HUES64 (cell line): ENCODE measurements around the gene HOXC9.

Source experiments
- H3K27ac ChIP-seq: 2 replicates; pipeline ENCODE4 v1.7.0; 2013; ENCODE audit warnings: low read depth, low read length, inconsistent platforms
- H3K27me3 ChIP-seq: 2 replicates; pipeline ENCODE4 v1.6.1; 2013; ENCODE audit warnings: mild to moderate bottlenecking, low read length; ENCODE audit not compliant: insufficient read depth
- H3K36me3 ChIP-seq: 2 replicates; pipeline ENCODE4 v1.6.1; 2013; ENCODE audit warnings: mild to moderate bottlenecking, low read length; ENCODE audit not compliant: insufficient read depth
- H3K4me1 ChIP-seq: 2 replicates; pipeline ENCODE4 v1.6.1; 2013; ENCODE audit warnings: mild to moderate bottlenecking, low read length, moderate library complexity; ENCODE audit not compliant: insufficient read depth
- H3K4me3 ChIP-seq: 2 replicates; pipeline ENCODE4 v1.5.1; 2013; ENCODE audit warnings: mild to moderate bottlenecking, low read length, moderate library complexity
- H3K9ac ChIP-seq: 2 replicates; pipeline ENCODE4 v1.6.1; 2013; ENCODE audit warnings: mild to moderate bottlenecking, low read depth, low read length
- H3K9me3 ChIP-seq: 2 replicates; pipeline ENCODE4 v1.6.1; 2013; ENCODE audit warnings: low read depth, low read length; ENCODE audit not compliant: insufficient read depth
- WGBS: fragments of 150-250, 120-280 bp; methylation state at CpG from one replicate; pipeline ENCODE4 v1.1.7; 2013; ENCODE audit warnings: missing lambda C conversion rate; 5-methylcytosine and 5-hydroxymethylcytosine counted together

The HOXC9 gene

DNA sequence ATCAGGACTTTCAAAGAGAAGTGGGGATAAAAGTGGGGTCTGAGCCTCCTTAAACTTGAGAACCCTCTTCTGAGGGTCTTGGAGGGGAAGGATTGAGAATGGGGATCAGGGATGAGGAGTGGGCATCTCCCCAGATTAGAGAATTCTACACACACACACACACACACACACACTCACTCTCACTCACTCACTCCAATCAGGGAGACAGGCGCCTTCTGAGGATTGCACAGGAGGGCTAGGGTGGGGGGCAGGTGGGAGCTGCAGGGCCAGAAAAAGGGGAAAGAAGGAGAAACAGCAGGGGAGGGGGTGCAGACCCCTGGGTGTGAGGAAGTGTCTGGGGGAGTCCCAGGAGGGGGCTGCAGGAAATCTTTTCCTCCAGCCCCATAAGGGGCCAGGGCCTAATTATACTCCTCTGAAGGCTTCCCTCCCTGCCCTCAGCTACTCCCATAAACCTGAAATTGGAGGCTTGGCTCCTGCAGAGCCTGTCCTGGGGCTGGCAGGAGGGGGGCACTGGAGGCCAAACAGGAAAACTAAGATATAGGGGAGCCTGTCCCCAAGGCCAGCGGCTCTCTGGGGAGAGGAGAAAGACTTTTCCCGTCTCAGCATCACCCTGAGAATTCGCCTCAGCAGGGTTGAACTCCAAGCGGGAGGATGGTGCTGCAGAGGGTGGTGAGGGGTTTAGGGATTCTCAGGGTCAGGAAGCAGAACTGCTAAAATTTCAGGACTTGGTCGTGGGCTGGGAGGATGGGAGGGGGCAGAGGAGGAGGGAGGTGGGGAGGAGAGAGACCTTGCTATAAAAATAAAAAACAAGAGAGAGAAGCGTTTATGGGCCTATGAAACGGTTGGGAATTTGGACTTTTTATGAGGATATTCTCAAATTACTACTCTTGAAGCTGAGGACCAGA lies 1.6 kb downstream of the HOXC9 start:
- peaks cover 100% of the 10 kb centered on the region for H3K27me3 ChIP-seq
- no peak overlapping the region for H3K4me3 ChIP-seq
- H3K36me3 ChIP-seq = no peaks in the 10 kb centered on the region
- WGBS = 10% methylated on average over 8 of the region's 8 CpGs
- no peak overlapping the region for H3K27ac ChIP-seq
- peaks cover 5% of the 10 kb centered on the region; the same call in 1 of the 2 replicates for H3K4me1 ChIP-seq
- H3K9ac ChIP-seq = no peak overlapping the region
- H3K9me3 ChIP-seq = no peaks in the 10 kb centered on the region

DNA sequence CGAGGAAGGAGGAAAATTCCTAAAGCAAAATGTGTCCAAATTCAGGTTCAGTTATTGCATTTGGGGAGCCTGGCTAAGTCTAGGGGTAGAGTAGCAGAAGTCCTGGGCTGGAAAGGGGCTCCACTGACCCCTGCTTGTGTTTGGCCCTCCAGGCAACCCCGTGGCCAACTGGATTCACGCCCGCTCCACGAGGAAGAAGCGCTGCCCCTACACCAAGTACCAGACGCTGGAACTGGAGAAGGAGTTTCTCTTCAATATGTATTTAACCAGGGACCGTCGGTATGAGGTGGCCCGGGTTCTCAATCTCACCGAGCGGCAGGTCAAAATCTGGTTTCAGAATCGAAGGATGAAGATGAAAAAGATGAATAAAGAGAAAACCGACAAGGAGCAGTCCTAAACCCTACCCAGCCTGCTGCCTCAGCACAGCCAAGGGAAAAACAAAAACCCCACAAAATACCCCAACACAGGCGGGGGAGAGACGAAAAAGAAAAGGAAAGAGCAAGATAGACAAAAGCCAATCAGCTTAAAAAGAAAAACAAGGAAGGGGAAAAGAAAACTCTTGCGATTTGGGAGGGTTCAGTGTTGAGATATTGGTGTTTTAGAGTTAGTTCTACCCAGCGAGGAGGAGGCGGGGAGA lies 2.4 kb downstream of the HOXC9 start:
- no peak overlapping the region for H3K27ac ChIP-seq
- no peaks in the 10 kb centered on the region for H3K9me3 ChIP-seq
- H3K27me3 ChIP-seq = peaks cover 100% of the 10 kb centered on the region
- 24% methylated on average over 18 of the region's 19 CpGs for WGBS
- H3K4me3 ChIP-seq = no peak overlapping the region
- H3K36me3 ChIP-seq = no peaks in the 10 kb centered on the region
- H3K4me1 ChIP-seq = peaks cover 5% of the 10 kb centered on the region; the same call in 1 of the 2 replicates
- H3K9ac ChIP-seq = no peak overlapping the region

DNA sequence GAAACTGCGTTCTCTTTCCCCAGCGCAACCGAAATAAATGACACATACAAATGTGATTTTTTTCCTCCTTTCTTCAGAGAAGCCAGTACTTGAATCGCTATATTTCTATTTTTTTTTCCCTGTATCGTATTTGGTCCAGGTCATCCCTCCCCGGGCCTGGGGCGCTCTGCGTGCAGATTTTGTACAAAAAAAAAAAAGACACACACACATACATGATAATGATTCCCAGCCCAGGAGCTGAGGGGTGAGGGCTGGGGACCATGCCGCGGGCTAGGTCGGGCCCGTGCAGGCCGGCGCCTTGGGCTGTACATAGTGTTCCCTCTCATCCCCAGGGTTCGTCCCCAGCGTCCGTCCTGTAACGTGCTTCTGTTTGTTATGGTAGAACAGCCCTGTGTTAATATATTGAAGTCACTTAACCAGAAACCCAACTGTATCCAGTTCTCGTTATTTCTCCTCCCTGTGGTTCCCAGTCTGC lies 3.0 kb downstream of the HOXC9 start:
- Histone ChIP-seq H3K4me3 (no peak overlapping the region), H3K27ac (no peak overlapping the region), H3K27me3 (peaks cover 100% of the 10 kb centered on the region), H3K36me3 (no peaks in the 10 kb centered on the region), H3K9me3 (no peaks in the 10 kb centered on the region), H3K4me1 (peaks cover 5% of the 10 kb centered on the region; the same call in 1 of the 2 replicates), H3K9ac (no peak overlapping the region)
- 31% methylated on average over 16 of the region's 19 CpGs for WGBS

DNA sequence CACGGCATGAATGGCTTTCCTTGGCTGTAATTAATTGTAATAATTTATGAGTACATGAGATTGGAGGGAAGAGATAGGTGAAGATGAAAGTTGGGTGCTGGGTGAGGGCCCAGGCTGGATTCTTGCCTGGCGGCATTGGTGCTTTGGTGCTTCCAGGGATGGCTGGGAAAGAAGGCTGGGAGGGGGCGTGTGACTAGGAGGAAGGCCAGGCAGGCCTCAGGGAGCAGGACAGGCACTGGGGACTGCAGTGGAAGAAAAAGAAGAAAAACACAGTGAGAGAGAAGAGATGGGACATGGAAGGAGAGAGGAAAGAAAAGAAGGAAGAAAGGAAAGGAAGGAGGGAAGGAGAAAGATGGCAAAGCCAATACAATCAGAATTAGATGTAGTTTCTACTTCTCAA lies 3.7 kb downstream of the HOXC9 start:
- H3K36me3 ChIP-seq = no peaks in the 10 kb centered on the region
- no peaks in the 10 kb centered on the region for H3K9me3 ChIP-seq
- peaks cover 100% of the 10 kb centered on the region for H3K27me3 ChIP-seq
- H3K4me1 ChIP-seq = peaks cover 5% of the 10 kb centered on the region; the same call in 1 of the 2 replicates
- no peak overlapping the region for H3K9ac ChIP-seq
- WGBS = 30% methylated on average over 3 of the region's 3 CpGs
- no peak overlapping the region for H3K27ac ChIP-seq
- H3K4me3 ChIP-seq = no peak overlapping the region

DNA sequence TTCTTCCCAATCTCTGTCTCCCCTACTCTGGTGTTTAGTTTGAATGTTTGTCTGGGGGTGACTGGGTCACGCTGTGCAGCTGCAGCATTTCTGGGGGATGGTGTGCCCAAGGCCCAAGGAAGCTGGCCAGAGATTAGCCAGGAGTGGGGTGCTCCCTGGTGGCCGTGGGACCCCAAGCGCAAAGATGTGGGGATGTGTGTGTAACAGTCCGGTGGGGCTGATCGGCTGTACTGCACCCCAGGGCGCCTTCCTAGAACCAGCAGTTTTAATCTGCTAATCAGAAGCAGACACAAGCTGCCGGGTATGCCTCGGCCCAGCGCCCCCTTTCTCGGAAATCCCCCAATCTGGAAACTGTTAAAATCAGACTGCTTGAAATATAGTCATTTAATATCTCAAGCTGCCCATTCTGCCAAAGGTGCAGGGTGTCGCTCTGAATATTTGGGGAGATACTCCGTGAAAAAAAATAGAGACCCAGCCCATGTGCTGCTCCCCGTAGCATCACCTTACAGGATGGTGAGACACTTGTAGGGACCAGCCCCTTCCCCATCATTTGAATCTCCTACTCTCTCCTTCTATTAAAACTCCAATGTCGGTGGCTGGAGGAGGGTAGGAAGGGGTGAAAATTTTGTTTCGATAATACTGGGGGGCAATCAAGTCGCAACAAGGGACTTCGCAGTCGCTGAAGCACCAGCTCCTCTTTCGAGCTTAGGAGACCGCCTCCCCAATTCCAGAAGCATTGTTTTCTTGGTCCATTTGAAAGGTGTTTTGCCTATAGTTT lies 4.3 kb downstream of the HOXC9 start:
- Histone ChIP-seq H3K36me3 (no peaks in the 10 kb centered on the region), H3K4me1 (peaks cover 6% of the 10 kb centered on the region; the same call in 1 of the 2 replicates), H3K9me3 (no peaks in the 10 kb centered on the region), H3K9ac (no peak overlapping the region), H3K4me3 (no peak overlapping the region), H3K27me3 (peaks cover 100% of the 10 kb centered on the region), H3K27ac (no peak overlapping the region)
- 45% methylated on average over 20 of the region's 20 CpGs for WGBS

DNA sequence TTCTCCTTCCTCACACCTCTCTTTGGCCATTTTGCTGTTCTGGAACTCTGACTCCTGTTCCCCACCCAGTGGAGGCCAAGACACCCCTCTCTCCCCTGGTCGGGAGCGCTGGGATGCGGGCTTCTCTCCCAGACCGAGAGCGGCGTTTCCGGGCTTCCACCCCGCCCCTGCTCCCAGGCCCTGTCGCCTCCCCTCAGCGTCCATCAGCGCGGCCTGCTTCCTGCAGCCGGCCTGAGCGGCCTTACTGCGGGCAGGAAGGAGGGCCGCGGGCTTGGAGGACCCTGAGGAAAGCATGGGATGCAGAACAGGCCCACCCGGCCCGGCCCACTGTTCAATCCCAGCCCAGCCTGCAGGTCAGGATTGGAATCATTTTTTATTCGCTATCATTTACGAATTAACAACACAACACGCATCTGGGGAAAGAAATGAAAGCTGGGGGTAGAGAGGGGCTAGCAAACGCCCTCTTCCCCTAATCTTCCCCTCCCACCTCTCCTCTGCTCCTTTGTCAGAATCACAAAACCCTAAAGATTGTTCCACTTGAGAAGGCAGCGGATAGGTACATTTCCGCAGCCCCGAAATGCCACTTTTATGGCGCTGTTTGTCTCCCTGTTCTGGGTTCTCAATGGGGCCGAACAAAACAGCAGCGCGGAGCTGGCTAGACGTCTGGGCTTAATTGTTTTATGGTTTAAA lies 5.0 kb downstream of the HOXC9 start:
- Histone ChIP-seq H3K27ac (no peak overlapping the region), H3K9me3 (no peaks in the 10 kb centered on the region), H3K27me3 (peaks cover 100% of the 10 kb centered on the region), H3K9ac (no peak overlapping the region), H3K4me1 (peaks cover 5% of the 10 kb centered on the region; the same call in 1 of the 2 replicates), H3K36me3 (no peaks in the 10 kb centered on the region), H3K4me3 (no peak overlapping the region)
- WGBS = 15% methylated on average over 28 of the region's 31 CpGs

DNA sequence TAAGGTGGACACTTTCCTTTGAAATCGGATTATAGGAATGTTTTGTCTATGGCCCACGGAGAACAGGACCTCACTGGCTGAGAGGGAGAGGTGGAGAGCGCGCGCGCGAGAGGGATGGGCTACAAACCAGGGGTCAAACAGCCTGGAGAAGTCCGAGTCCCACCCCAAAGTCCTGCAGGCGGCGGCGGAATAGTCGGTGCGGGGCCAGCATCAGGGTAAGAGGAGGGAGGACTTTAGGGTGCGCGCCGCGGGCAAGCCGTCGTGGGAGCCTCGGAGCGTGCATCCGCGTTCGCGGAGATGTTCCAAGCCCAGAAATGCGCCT lies 5.5 kb downstream of the HOXC9 start:
- no peak overlapping the region for H3K27ac ChIP-seq
- H3K4me1 ChIP-seq = 0 out of 2 replicates have a peak, but pooled peaks cover 2% of the 10 kb centered on the region
- no peak overlapping the region for H3K9ac ChIP-seq
- H3K4me3 ChIP-seq = no peak overlapping the region
- WGBS = 7% methylated on average over 26 of the region's 26 CpGs
- no peaks in the 10 kb centered on the region for H3K36me3 ChIP-seq
- H3K27me3 ChIP-seq = peaks cover 100% of the 10 kb centered on the region
- no peaks in the 10 kb centered on the region for H3K9me3 ChIP-seq

DNA sequence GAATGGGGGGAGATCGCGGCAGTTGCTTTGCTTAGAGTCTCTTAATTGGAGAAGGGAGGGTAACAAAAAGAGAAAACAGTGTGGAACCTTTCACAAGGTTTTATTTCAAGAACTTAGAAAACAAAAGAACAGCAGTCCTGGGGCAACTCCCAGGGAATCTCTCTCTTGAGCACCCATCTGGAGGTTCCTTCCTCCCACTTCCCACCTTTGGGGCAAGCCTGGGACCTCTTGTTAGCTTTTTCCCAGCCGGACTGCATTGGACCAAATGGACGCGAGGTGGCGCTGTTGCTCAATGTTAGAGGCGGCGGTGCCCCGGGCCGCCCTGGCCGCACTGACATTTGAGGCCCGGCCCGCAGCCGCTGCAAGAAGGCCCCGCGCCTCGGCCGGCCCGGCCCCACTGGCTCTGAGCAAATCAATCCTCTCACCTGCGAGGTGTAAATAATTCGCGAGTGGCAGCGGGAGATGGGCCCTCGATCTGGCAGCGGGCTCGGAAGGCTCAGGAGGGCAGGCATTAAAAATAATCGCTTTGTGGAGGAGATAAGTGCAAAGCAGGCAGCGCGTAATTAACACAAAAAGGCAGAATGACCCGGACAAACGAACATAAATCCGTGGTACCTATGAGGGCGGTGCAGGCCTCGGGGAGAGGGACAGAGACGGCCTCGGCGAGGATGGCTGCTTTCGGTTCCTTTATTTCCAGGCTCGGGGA lies 6.0 kb downstream of the HOXC9 start:
- Histone ChIP-seq H3K4me1 (peaks cover 2% of the 10 kb centered on the region; the same call in 1 of the 2 replicates), H3K36me3 (no peaks in the 10 kb centered on the region), H3K9ac (no peak overlapping the region), H3K4me3 (no peak overlapping the region), H3K9me3 (no peaks in the 10 kb centered on the region), H3K27me3 (peaks cover 100% of the 10 kb centered on the region), H3K27ac (no peak overlapping the region)
- 9% methylated on average over 39 of the region's 39 CpGs for WGBS

DNA sequence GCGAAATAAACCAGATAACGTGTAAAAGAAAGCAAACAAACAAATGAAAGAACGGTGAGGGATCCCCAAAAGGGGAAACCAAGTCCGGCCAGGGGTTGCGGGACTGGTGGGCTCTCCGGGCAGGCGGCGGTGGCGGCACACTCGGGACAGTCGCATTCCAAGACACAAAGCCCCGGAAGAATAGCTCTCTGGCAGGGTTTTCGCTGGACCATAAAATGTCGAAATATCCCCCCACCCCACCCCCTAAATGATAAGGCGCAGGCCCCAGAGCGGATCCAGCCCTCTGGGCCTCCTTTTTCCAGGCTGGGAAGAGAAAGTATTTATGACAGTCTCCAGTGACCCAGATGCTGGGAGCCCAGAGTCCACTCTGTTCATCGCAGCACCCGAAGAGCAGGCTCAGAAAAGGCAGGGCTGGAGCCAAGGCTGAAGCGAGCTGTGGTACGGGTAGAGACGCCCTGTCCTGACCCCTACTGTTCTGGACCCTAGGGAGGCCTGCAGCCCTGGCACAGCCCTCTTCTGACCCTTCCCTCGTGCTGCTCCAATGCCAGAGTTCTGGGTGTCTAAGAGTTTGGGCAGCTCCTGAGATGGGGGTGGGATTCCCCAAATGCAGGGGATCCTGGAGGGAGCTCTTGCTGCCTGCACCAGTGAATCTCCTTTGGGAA lies 6.7 kb downstream of the HOXC9 start:
- H3K9ac ChIP-seq = no peak overlapping the region
- peaks cover 2% of the 10 kb centered on the region; the same call in 1 of the 2 replicates for H3K4me1 ChIP-seq
- H3K36me3 ChIP-seq = no peaks in the 10 kb centered on the region
- no peaks in the 10 kb centered on the region for H3K9me3 ChIP-seq
- H3K27ac ChIP-seq = no peak overlapping the region
- H3K27me3 ChIP-seq = peaks cover 100% of the 10 kb centered on the region
- H3K4me3 ChIP-seq = no peak overlapping the region
- 24% methylated on average over 22 of the region's 22 CpGs for WGBS
